Activated naive CD4-positive, alpha-beta T cell treated with anti-CD3 and anti-CD28 coated beads, Interleukin-2, amount 50 U/mL, for 16 hours (primary cell): Measurements from ENCODE around the gene FAHD2A.
"Not testable (repeated sequence)": the region's sequence is repeated elsewhere in the genome, so short reads cannot be mapped to it uniquely, and the experiment has no call there.

Experiments
- DNase-seq: peaks from one replicate; pipeline ENCODE4 v3.0.0-alpha.2; 2020

FAHD2A gene

DNA sequence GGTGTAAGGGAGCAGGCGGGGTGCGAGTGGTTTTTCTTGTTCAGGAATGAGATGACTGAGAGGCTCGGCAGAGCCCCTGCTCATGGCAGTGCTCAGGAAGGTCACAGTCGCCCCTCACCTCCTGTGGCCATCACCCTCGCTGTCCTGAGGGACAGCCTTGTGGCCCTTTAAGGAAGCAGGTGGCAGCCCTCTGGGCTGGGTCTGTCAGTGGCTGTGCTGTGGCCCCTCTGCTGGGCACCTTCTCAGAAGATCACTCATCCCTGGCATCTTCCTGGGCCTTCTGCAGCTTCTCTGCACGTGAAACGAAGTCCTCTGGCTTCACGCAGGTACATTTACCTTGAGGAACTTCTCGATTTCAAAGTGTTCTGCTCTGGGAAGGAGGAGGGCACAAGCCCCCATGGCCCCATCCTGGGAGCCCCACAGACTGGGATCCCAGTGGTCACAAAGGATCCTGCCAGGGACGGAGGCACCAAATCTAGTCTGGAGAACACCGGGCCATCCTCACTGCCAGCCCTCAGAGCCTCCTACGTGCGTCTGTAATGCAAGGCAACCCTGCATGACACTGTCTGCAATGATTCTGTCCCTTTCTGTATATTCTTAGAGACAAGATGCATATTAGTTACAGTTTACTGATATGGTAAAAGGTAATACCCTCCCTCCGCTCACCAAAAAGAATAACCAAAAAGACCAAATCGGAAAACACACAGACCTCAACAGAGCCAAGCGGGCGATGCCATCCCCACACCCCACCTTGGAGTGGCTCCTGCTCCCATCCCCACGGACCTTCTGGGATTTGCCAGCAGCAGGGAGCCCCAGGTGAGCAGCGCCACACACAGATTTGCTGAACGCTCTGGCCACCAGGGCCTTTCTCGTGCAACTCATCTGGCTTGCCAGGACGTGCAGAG lies 25.9 kb upstream of the FAHD2A start:
- DNase-seq: no peak

DNA sequence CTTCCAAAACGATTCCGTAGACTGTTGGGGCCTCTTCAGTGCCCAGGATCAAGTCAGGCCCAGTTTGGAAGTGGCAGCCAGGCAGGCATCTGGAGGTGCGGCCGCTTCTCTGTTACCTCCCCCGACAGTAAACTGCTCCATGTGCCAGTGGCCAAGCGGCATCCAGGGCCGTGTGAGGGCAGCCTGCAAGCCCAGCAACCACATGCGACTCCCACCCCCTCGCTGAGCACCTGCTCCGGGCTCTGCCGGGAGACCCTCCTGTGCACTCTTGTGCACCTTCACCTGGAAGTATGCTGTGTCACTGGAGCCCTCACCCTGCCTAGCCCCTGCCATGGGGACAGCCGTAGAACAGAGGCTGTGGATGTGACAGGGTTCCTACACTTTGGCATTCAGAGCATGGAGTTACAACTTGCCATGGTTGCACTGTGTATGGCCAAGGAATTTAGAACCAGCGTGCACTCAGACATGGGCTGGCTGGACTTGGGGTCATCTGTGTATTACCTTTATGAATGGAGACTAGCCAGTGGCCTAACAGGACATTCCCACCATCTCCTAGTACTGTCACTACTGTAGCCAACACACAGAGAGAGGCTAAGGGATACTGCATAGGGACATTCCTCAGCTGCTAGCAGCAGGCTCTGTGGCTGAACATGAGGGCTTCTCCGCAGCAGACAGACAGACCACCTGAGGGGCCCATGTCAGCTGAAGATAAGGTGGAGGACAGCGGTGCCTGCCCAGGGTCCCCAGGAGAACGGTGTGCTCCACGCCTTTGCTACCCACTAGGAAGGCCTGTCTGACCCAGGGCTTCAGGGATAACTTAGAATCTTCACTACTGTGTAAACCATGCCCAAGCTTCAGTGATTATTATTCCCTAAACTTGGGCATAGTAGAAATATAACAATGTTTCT lies 25.0 kb upstream of the FAHD2A start:
- no peak for DNase-seq

DNA sequence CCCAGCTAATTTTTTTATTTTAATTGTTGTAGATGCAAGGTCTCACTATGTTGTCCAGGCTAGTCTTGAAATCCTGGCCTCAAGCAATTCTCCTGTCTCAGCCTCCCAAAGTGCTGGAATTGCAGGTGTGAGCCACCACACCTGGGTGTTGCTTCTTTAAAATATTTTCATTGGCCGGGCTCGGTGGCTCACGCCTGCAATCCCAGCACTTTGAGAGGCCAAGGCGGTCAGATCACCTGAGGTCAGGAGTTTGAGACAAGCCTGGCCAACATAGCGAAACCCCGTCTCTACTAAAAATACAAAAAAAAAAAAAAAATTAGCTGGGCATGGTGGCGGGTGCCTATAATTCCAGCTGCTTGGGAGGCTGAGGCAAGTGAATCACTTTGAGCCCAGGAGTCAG lies 24.2 kb upstream of the FAHD2A start:
- not testable (repeated sequence) for DNase-seq

DNA sequence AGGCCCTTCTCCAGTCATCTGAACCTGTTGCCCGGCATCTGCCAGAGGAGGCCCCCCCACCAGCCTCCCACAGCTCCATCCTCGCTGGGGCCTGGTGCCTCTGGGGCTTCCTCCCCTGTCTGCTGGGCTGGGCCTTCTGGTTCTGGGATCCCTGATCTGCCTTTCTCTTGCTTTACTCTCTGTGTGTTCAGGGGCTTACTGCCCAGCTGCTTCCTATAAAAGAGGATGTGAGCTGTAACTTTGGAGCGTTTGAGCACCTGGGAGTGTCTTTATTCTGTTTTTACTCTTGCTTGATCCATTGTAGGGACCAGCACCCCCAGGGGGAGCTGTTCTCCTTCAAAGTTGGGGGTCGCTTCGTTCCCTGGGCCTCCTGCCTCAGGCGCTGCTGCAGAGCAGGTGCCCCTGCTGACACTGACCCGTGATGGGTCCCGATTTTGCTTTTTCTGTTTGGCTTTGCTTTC lies 23.1 kb upstream of the FAHD2A start:
- DNase-seq: no peak

DNA sequence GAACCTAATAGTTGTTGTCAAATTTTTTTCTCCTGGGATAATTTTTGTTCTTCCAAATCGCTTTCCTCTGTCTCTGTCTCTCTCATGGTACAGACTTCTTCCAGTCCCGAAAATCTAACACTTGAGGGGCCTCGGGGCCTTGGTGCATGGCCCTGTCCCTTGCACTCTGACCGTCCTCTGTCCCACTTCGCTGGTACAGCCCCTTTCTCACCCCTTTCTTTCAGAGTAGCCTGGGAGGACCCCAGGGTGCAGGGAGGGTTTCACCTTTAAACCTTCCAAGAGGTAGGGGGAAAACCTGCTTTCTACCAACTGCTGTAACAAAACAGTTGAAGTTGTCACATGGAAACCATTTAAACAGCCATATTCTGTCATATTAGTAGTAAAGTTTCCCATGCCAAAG lies 22.2 kb upstream of the FAHD2A start:
- DNase-seq: no peak

DNA sequence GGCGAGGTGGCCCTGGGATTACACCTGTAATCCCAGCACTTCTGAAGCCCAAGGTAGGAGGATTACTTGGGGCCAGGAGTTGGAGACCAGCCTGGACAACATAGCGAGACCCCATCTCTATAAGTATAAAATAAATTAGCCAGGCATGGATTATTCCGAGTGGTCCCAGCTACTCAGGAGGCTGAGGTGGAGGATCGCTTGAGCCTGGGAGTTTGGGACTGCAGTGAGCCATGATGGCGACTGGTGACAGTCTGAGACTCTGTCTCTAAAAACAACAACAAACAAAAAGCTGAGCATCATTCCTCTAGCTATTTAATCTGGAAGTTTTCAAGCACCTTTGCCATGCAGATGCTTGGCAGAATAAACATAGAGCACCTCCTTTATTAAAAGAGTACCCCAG lies 21.8 kb upstream of the FAHD2A start:
- no peak for DNase-seq

DNA sequence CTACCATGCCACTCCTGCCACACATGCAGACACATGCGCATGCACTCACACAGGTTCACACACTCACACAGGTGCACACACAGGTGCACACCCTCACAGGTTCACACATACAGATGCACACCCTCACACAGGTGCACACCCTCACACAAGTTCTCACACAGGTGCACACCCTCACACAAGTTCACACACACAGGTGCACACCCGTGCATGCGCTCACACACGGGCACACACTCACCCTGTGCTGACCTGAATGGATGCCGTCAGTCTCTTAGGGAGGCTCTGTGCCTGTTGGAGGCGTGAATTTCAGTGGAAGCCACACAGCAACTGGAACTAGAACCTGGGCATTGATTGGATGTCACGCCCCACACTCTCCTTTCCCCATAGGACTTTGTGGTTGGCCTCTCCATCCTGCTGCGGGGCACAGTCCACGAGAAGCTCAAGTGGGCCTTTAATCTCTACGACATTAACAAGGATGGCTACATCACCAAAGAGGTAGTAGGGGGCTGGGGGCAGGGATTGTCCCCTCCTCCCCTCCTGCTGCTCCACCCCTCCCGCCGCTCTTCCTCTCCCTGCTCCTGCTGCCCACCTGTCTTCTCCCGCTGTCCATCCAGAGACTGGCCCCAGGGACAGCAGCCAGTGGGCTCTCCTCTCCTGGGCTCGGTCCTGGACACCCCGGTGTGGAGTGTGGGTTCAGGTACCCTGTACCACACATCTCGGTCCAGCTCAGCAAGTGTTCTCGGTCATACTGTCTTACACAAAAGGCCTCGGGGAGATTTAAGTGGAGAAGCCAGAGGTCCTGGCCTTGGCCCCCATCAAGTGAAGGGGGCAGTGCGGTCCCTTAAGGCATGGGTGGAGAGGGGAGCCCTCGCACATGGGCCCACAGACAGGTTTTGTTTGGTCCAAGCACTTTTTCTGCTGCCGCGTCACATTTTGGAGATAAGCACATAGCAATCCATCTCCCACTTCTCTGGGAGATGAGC lies 21.0 kb upstream of the FAHD2A start:
- no peak for DNase-seq

DNA sequence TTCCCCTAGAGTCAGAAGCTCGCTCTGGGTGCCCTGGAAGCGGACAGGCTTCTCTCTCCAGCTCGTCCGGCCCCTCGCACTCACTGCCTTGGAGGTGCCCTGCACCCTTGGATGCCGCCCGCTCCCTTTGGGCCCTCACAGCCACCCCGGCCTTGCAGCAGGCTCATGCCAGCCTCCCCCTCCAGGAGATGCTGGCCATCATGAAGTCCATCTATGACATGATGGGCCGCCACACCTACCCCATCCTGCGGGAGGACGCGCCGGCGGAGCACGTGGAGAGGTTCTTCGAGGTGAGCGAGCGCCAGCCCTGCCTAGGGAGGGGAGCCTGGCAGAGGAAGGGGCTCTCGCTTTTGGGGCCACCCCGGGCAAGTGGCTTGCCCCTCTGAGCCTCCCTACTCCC lies 20.3 kb upstream of the FAHD2A start:
- DNase-seq: no peak

DNA sequence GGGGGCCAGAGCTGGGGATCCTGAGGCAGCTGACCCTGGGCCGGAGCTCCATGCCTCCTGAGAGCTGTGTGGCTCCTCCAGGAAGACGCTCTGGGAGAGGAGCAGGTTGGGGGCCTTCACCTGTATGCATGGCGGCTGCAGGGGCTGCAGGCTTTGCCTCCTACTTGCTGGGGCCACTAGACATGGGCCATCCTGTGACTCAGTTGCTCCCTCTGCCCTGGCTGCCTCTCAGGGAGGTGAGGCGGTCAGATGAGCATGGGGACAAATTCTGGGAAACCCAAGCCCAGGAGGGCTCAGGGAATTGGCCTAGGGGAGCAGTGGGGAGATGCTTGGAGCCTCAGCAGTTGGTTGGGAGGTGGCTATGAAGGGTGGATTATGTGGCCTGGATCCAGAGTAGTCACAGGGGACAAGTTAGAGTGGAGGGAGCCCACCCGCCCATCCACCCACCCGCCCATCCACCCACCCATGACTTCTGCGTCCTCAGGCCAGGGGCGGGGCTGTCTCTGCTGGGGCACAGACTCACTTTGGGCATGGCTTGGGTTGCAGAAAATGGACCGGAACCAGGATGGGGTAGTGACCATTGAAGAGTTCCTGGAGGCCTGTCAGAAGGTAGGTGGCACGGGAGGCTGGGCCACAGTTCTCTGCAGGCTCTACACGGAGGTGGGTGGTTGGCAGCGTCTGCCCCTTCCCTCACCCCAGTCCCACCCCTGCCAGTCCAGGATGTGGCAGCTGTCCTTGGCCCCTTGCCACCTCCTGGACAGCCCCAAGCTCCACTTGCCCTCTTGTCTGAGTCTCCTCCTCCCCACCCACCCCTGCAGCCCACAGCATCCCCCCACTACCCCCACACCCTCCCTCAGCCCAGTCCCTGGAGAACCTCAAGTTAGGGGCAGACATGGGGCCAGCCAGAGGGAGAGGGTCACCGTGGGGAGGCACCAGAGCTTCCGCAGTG lies 19.5 kb upstream of the FAHD2A start:
- DNase-seq: no peak

DNA sequence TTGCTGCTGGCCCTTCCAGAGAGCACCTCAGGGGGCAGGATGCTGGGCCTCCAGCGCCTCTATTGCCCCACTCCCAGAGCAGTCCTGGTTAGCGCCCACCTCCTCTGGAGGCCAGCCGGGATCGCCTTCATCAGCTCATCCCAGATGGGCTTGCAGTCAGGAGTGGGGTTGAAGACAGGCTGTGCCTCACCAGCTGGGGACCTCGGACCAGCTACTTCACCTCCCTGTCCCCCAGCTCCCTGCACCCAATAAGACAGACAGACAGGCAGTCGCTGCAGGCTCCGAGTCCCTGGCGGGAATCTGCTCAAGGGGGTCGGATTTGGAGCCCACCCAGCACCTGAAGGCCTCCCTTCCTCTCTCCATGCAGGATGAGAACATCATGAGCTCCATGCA lies 18.9 kb upstream of the FAHD2A start:
- no peak for DNase-seq

DNA sequence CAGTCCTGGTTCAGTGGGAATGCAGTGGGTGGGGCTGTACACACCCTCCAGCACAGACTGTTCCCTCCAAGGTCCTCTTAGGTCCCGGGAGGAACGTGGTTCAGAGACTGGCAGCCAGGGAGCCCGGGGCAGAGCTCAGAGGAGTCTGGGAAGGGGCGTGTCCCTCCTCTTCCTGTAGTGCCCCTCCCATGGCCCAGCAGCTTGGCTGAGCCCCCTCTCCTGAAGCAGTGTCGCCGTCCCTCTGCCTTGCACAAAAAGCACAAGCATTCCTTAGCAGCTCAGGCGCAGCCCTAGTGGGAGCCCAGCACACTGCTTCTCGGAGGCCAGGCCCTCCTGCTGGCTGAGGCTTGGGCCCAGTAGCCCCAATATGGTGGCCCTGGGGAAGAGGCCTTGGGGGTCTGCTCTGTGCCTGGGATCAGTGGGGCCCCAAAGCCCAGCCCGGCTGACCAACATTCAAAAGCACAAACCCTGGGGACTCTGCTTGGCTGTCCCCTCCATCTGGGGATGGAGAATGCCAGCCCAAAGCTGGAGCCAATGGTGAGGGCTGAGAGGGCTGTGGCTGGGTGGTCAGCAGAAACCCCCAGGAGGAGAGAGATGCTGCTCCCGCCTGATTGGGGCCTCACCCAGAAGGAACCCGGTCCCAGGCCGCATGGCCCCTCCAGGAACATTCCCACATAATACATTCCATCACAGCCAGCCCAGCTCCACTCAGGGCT lies 17.5 kb upstream of the FAHD2A start:
- no peak for DNase-seq

DNA sequence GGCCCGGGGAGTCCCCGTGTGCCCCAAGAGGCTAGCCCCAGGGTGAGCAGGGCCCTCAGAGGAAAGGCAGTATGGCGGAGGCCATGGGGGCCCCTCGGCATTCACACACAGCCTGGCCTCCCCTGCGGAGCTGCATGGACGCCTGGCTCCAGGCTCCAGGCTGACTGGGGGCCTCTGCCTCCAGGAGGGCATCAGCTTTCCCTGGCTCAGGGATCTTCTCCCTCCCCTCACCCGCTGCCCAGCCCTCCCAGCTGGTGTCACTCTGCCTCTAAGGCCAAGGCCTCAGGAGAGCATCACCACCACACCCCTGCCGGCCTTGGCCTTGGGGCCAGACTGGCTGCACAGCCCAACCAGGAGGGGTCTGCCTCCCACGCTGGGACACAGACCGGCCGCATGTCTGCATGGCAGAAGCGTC lies 16.9 kb upstream of the FAHD2A start:
- no peak for DNase-seq

DNA sequence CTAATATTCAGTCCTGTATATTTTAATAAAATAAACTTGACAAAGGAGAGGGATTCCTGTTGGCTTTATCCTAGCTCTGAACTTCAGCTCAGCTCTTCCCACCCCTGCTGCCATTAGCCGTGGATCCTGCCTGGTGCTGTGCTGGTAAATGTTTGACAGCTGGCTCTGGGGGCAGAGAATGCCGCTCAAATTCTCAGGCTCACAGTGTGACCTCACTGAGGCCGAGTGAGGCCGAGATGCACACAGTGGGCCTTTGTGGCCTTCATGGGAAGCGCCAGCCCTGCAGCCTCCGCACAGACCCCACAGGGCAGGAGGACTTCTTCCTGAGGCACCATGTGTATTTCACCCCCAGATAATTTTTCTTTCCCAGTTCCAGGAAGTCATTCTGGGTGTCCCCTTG lies 16.5 kb upstream of the FAHD2A start:
- DNase-seq: no peak

DNA sequence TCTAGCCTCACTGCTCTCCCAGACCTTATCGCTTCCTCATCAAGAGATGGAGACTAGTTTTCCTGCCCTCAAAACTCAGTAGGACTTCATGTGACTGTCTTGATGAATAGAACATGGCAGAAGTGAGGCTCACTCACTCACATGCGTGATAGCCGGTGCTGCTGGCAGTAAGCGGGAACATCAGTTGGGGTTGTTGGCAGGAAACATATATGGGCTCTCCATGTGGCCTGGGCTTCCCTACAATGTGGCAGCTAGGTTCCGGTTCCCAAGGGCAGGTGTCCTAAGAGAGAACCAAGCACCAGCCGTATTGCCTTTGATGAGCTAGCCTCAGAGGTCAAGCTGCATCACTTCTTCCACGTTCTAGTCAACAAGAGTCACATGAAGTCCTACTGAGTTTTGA lies 15.2 kb upstream of the FAHD2A start:
- DNase-seq: no peak

DNA sequence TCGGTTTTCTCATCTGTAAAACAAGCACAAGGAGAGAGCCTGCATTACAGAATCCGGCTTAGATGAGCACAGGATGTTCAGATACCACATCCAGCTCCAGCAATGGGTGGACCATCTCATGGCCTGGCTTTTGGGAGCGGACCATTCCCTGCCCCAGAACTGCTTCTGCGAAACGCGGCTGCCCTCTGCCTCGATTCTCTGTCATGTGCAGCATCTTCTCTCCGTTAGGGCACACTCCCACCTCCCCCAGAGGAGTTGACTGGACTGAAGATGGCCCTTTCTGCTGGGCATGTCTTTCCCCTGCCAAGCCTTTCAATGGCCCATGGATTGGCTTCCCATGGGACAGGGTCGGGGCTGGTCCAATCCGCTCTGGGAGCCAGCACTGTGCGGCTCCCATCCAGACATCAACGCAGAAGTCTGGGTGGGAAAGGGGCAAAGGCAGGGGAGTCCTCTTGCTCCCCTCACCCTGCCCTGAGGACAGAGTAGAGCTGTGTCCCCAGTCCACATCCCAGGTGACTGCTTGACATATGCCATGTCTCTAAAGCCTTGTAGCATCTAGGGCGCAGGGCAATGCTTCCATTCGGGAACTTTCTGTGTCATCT lies 14.3 kb upstream of the FAHD2A start:
- DNase-seq: no peak

DNA sequence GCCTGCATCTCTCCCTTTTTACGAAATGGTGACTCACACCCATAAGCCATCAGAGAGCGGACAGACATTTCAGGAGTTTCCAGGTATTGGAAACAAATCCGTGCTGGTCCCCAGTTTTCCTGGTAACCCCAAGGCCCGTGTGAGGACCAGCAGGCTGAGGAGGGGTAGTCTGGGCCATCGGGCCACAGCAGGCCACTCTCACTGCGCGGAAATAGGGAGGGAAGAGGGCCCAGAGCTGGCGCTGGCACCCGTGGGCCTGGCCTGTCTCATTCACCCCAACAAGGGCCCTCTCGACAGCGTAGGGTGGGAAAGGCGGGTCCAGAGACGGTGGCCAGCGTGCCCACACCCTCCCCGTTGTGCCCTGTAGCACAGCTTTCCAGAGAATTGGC lies 13.7 kb upstream of the FAHD2A start:
- DNase-seq: no peak

DNA sequence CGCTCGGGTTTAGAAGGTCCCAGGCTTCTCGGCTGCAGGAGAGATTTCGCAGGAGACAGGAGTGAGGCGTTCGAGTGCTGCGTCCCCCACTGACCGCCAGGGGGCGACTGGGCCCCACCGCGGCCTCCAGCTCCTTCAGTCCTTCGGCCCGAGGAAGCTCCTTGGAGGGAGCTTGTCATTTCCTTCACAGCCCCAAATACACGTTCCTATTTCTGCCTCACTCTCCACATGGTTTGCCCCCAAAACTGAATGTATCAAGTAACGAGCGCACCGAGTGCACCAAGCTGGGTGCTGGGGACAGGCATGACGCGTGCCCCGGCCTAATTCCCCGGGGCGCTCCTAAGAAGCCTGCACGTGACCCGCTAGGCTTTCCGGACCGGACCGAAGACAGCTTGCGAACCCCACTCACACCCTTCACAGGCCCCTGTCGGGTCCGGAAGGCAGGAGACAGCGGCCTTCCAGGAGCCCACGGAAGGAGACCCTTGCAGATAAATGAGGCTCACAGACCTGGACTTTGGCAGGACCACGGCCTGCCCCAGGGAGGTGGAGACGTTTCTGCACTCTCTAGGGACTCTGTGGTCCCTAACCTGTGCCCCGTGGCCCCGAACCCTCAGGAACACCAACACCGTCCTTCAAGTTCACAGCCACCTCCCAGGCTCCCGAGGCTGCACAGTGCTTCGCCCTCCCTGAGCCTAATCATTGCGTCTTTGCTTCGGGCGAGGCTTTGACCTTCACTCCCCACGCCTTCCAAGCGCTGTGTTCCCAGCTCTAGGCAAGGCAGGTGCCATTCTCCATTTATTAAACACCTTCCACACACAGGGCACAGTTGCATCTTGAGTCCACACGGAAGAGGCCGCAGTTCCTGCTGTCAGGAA lies 13.0 kb upstream of the FAHD2A start:
- DNase-seq: peak; percentile 45

DNA sequence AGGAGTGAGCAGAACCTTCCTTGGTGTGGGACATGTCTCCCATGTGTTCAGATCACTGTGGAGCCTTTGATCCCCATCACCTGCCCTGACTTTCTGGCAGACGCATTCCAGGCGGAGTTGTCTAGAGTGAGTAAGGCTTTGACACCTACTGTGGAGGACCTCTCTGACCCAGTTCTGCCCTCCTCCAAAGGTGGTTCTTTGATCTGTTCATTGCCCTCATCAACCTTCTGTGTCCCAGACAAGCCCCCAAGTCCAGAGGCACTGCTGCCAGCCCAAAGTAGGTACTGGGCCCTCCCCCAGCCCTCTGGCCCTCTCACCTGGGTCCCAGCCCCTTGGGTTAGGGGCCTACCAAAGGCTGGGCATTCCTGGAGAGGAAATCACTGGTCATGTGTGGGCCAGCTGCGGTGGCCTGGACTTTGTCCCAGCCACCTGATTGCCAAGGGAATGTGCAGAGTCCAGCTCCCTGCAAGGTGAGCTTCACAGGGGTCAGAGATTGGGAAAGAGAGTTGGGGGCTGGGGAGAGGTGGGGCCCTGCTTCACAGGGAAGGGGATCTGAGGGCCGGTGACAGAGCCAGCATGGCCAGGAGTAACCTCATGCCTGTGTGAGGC lies 12.1 kb upstream of the FAHD2A start:
- no peak for DNase-seq

DNA sequence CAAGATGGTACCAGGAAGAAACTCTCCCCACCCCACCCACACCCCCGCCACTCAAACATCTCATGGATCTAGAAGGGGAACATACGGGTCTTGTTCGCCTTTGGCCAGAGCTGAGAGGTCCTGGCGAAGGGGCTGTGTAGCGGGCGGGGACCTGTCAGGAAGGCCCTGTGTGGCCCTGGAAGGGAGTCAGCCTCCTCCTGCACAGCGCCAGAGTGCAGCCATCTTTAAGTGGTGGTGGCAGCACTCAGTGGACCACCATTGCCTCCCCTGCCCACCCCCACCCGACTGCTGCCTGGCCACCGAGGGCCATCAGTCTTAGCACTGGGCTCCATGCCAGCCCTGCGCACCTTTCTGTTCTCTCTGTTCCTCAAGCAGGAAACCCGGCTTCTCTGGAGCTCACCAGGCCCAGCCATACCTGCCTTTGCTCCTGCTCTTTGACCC lies 11.6 kb upstream of the FAHD2A start:
- no peak for DNase-seq
